Astrocyte (in vitro differentiated cells and primary cell): ENCODE measurements around the gene SETD1A. TPM values are rescaled to one million over a fixed set of nuclear protein-coding genes. Genes with fewer than 3 reads are reported as not detected.
A peak's percentile ranks its signal among the peaks of the same experiment; 100 is the strongest.

Experiments
- DNase-seq: peaks from one replicate; pipeline ENCODE4 v3.0.0-alpha.2; 2010; ENCODE audit warnings: low read depth
- FAIRE-seq: peaks from 2 replicates; lab custom pipeline; 2011; peaks lifted over from hg19 to GRCh38; lab: Jason Lieb, UNC
- H2AFZ ChIP-seq: 2 replicates; pipeline ENCODE4 v1.6.0; 2012; ENCODE audit warnings: low read depth, low read length, inconsistent platforms
- H3K27ac ChIP-seq: 2 replicates; pipeline ENCODE4 v1.5.1; 2011; ENCODE audit warnings: low read depth, low read length, inconsistent platforms
- H3K27me3 ChIP-seq: 2 replicates; pipeline ENCODE4 v1.6.0; 2011; ENCODE audit warnings: low read length, inconsistent platforms; ENCODE audit not compliant: insufficient read depth
- H3K36me3 ChIP-seq: 2 replicates; pipeline ENCODE4 v1.5.1; 2011; ENCODE audit warnings: low read length, inconsistent platforms; ENCODE audit not compliant: insufficient read depth
- H3K4me1 ChIP-seq: 2 replicates; pipeline ENCODE4 v1.5.1; 2011; ENCODE audit warnings: low read length, inconsistent platforms; ENCODE audit not compliant: insufficient read depth
- H3K4me2 ChIP-seq: 2 replicates; pipeline ENCODE4 v1.6.0; 2012; ENCODE audit warnings: low read length, inconsistent platforms
- H3K4me3 ChIP-seq: 2 replicates; pipeline ENCODE4 v1.5.1; 2011; ENCODE audit warnings: low read depth, mild to moderate bottlenecking, low read length, inconsistent platforms; ENCODE audit not compliant: insufficient read depth
- H3K79me2 ChIP-seq: 2 replicates; pipeline ENCODE4 v1.6.0; 2012; ENCODE audit warnings: mild to moderate bottlenecking, low read length, inconsistent platforms; ENCODE audit not compliant: insufficient read depth
- H3K9ac ChIP-seq: 2 replicates; pipeline ENCODE4 v1.6.0; 2012; ENCODE audit warnings: mild to moderate bottlenecking, low read length, inconsistent platforms
- H3K9me3 ChIP-seq: 2 replicates; pipeline ENCODE4 v1.5.1; 2012; ENCODE audit warnings: low read depth, mild to moderate bottlenecking, low read length, inconsistent platforms; ENCODE audit not compliant: insufficient read depth
- H4K20me1 ChIP-seq: 2 replicates; pipeline ENCODE4 v1.6.0; 2012; ENCODE audit warnings: low read length, inconsistent platforms; ENCODE audit not compliant: insufficient read depth
- H3K27ac Mint-ChIP-seq: one replicate; pipeline ENCODE4 v1.8.0; 2021; ENCODE audit warnings: mild to moderate bottlenecking, mixed read lengths; ENCODE audit not compliant: unreplicated experiment
- H3K27me3 Mint-ChIP-seq: one replicate; pipeline ENCODE4 v1.8.0; 2021; ENCODE audit warnings: low read depth, mixed read lengths; ENCODE audit not compliant: unreplicated experiment
- H3K36me3 Mint-ChIP-seq: one replicate; pipeline ENCODE4 v1.8.0; 2021; ENCODE audit warnings: low read depth, mixed read lengths; ENCODE audit not compliant: unreplicated experiment
- H3K4me1 Mint-ChIP-seq: one replicate; pipeline ENCODE4 v1.8.0; 2021; ENCODE audit warnings: low read depth, mixed read lengths; ENCODE audit not compliant: unreplicated experiment
- H3K4me3 Mint-ChIP-seq: one replicate; pipeline ENCODE4 v1.8.0; 2021; ENCODE audit warnings: mild to moderate bottlenecking, moderate library complexity, mixed read lengths; ENCODE audit not compliant: unreplicated experiment
- H3K9me3 Mint-ChIP-seq: one replicate; pipeline ENCODE4 v1.8.0; 2021; ENCODE audit warnings: mild to moderate bottlenecking, mixed read lengths; ENCODE audit not compliant: unreplicated experiment
- CTCF ChIP-seq: IDR thresholded peaks from 2 replicates; pipeline ENCODE4 v1.5.1; 2011; ENCODE audit warnings: low read depth, mild to moderate bottlenecking, inconsistent platforms, low read length, moderate library complexity; ENCODE audit not compliant: insufficient read depth
- EZH2 ChIP-seq: IDR thresholded peaks from 2 replicates; pipeline ENCODE4 v1.6.1; 2012; ENCODE audit warnings: mild to moderate bottlenecking, low read length, inconsistent platforms; ENCODE audit not compliant: insufficient read depth
- total RNA-seq: library from RNA; stranded (reverse); gene quantifications from 2 replicates; pipeline ENCODE4 v1.2.1, GENCODE V29; 2021

The SETD1A gene
- total RNA-seq, 1 donor from 2014 or later, result 18.7 TPM

- peak overlapping the region; percentile 67 for H3K4me3 Mint-ChIP-seq
- H3K27ac Mint-ChIP-seq, result no peak overlapping the region
- Histone ChIP-seq H2AFZ (peak overlapping the region; percentile 32), H3K4me2 (peak overlapping the region; percentile 80), H4K20me1 (peaks cover 6% of the 10 kb centered on the region), H3K9ac (peak overlapping the region; percentile 68), H3K36me3 (peaks cover 4% of the 10 kb centered on the region), H3K79me2 (no peaks in the 10 kb centered on the region), H3K27ac (no peak overlapping the region), H3K4me1 (peaks cover 10% of the 10 kb centered on the region), H3K9me3 (no peaks in the 10 kb centered on the region), H3K27me3 (no peaks in the 10 kb centered on the region), H3K4me3 (no peak overlapping the region)
- FAIRE-seq, result no peak
- peaks cover 7% of the 10 kb centered on the region for H3K4me1 Mint-ChIP-seq
- DNase-seq, result no peak
- H3K36me3 Mint-ChIP-seq, result peaks cover 11% of the 10 kb centered on the region
- no peaks in the 10 kb centered on the region for H3K9me3 Mint-ChIP-seq
- no peak for TF ChIP-seq EZH2
- no peak for TF ChIP-seq CTCF
- no peaks in the 10 kb centered on the region for H3K27me3 Mint-ChIP-seq
These were observed 28.0 kb downstream of the SETD1A start for GRCh38 chr16:30985401-30986128.

GRCh38 chr16:30986129-30986991, 28.8 kb downstream of the SETD1A start:
- Mint-ChIP-seq H3K27me3 (no peaks in the 10 kb centered on the region), H3K27ac (no peak overlapping the region), H3K4me1 (peaks cover 7% of the 10 kb centered on the region), H3K9me3 (no peaks in the 10 kb centered on the region), H3K4me3 (peak overlapping the region; percentile 27), H3K36me3 (peaks cover 14% of the 10 kb centered on the region)
- H3K4me3 ChIP-seq, result no peak overlapping the region
- H3K9me3 ChIP-seq, result no peaks in the 10 kb centered on the region
- DNase-seq (no peak), FAIRE-seq (no peak)
- H3K4me2 ChIP-seq, result no peak overlapping the region
- H3K79me2 ChIP-seq, result no peaks in the 10 kb centered on the region
- H3K4me1 ChIP-seq, result peaks cover 10% of the 10 kb centered on the region
- no peaks in the 10 kb centered on the region for H3K36me3 ChIP-seq
- H3K9ac ChIP-seq, result no peak overlapping the region
- no peak overlapping the region for H3K27ac ChIP-seq
- H4K20me1 ChIP-seq, result peaks cover 6% of the 10 kb centered on the region
- H3K27me3 ChIP-seq, result no peaks in the 10 kb centered on the region
- no peak overlapping the region for H2AFZ ChIP-seq
- TF ChIP-seq EZH2 (no peak), CTCF (no peak)
